HEK293T (cell line): ENCODE data around the gene CXCR1.

Experiments
- ARNT ChIP-seq: fragments of 450-650 bp; IDR thresholded peaks from 2 replicates; pipeline ENCODE4 v1.6.1; 2017; ENCODE audit warnings: mild to moderate bottlenecking
- BHLHE40 ChIP-seq: fragments of 450-650 bp; IDR thresholded peaks from 2 replicates; pipeline ENCODE4 v1.6.1; 2016; ENCODE audit warnings: mild to moderate bottlenecking, moderate library complexity, borderline replicate concordance
- CTBP1 ChIP-seq: fragments of 450-650 bp; IDR thresholded peaks from 2 replicates; pipeline ENCODE4 v1.6.1; 2016; ENCODE audit warnings: borderline replicate concordance
- ELF4 ChIP-seq: fragments of 450-650 bp; IDR thresholded peaks from 2 replicates; pipeline ENCODE4 v1.6.1; 2017; ENCODE audit warnings: antibody characterized with exemption
- FOXK2 ChIP-seq: fragments of 450-650 bp; IDR thresholded peaks from 2 replicates; pipeline ENCODE4 v1.6.1; 2016; ENCODE audit warnings: mild to moderate bottlenecking
- HDGF ChIP-seq: fragments of 450-650 bp; IDR thresholded peaks from 2 replicates; pipeline ENCODE4 v1.6.1; 2017; ENCODE audit warnings: antibody characterized with exemption, borderline replicate concordance
- NFRKB ChIP-seq: fragments of 450-650 bp; IDR thresholded peaks from 2 replicates; pipeline ENCODE4 v1.6.1; 2016; ENCODE audit warnings: mild to moderate bottlenecking, moderate library complexity
- PKNOX1 ChIP-seq: fragments of 450-650 bp; IDR thresholded peaks from 2 replicates; pipeline ENCODE4 v1.6.1; 2016
- SP1 ChIP-seq: fragments of 450-650 bp; IDR thresholded peaks from 2 replicates; pipeline ENCODE4 v1.6.1; 2017
- SUZ12 ChIP-seq: fragments of 450-650 bp; IDR thresholded peaks from 2 replicates; pipeline ENCODE4 v1.6.1; 2016; ENCODE audit warnings: mild to moderate bottlenecking
- TARDBP ChIP-seq: fragments of 450-650 bp; IDR thresholded peaks from 2 replicates; pipeline ENCODE4 v1.6.1; 2016
- ZNF384 ChIP-seq: fragments of 450-650 bp; IDR thresholded peaks from 2 replicates; pipeline ENCODE4 v1.6.1; 2016

GRCh38 chr2:218202266-218202665 is 35.5 kb upstream of the CXCR1 start:
- TF ChIP-seq ARNT (no peak), NFRKB (no peak), CTBP1 (no peak), SP1 (no peak), ZNF384 (no peak), SUZ12 (no peak), BHLHE40 (no peak), TARDBP (no peak), ELF4 (no peak), PKNOX1 (no peak), HDGF (no peak), FOXK2 (no peak)
